H9 (cell line): ENCODE measurements around the gene RUNX2. TPM values are rescaled to one million over a fixed set of nuclear protein-coding genes. Genes with fewer than 3 reads are reported as not detected.

Source experiments
- DNase-seq: peaks from one replicate; pipeline ENCODE4 v3.0.0-alpha.2; 2017
- H2AFZ ChIP-seq: one replicate; pipeline ENCODE4 v1.6.1; 2013; ENCODE audit warnings: mild to moderate bottlenecking, low read length, control low read depth, moderate library complexity
- H2AK5ac ChIP-seq: 2 replicates; pipeline ENCODE4 v1.6.1; 2013; ENCODE audit warnings: low read length, control low read depth, mixed read lengths; ENCODE audit not compliant: insufficient read length
- H2BK120ac ChIP-seq: one replicate; pipeline ENCODE4 v1.6.1; 2013; ENCODE audit warnings: low read depth, mild to moderate bottlenecking, low read length, control low read depth, inconsistent platforms; ENCODE audit not compliant: poor library complexity, severe bottlenecking
- H2BK12ac ChIP-seq: 2 replicates; pipeline ENCODE4 v1.6.1; 2013; ENCODE audit warnings: low read length, control low read depth, mixed read lengths, low read depth; ENCODE audit not compliant: insufficient read length
- H2BK15ac ChIP-seq: 2 replicates; pipeline ENCODE4 v1.6.1; 2013; ENCODE audit warnings: low read depth, low read length, control low read depth
- H2BK20ac ChIP-seq: one replicate; pipeline ENCODE4 v1.6.1; 2013; ENCODE audit warnings: low read depth, mild to moderate bottlenecking, low read length, control low read depth, inconsistent platforms; ENCODE audit not compliant: poor library complexity, severe bottlenecking
- H2BK5ac ChIP-seq: 2 replicates; pipeline ENCODE4 v1.6.1; 2013; ENCODE audit warnings: low read length, control low read depth, mixed read lengths; ENCODE audit not compliant: insufficient read length
- H3K14ac ChIP-seq: 2 replicates; pipeline ENCODE4 v1.6.1; 2013; ENCODE audit warnings: low read length, control low read depth; ENCODE audit not compliant: insufficient read depth
- H3K18ac ChIP-seq: 2 replicates; pipeline ENCODE4 v1.6.1; 2013; ENCODE audit warnings: low read depth, mild to moderate bottlenecking, mixed read lengths, low read length, control low read depth; ENCODE audit not compliant: insufficient read length
- H3K23ac ChIP-seq: 2 replicates; pipeline ENCODE4 v1.6.1; 2013; ENCODE audit warnings: low read length, control low read depth, mixed read lengths, low read depth; ENCODE audit not compliant: insufficient read length
- H3K23me2 ChIP-seq: 2 replicates; pipeline ENCODE4 v1.6.1; 2013; ENCODE audit warnings: low read depth, mild to moderate bottlenecking, mixed read lengths, low read length, control low read depth; ENCODE audit not compliant: insufficient read length, poor library complexity, severe bottlenecking
- H3K27ac ChIP-seq: 2 replicates; pipeline ENCODE4 v1.5.1; 2013; ENCODE audit warnings: low read length, control low read depth, mixed read lengths, low read depth; ENCODE audit not compliant: insufficient read length
- H3K27me3 ChIP-seq: 2 replicates; pipeline ENCODE4 v1.6.1; 2013; ENCODE audit warnings: low read length, control low read depth, inconsistent platforms; ENCODE audit not compliant: insufficient read depth
- H3K4ac ChIP-seq: 2 replicates; pipeline ENCODE4 v1.6.1; 2013; ENCODE audit warnings: low read depth, mild to moderate bottlenecking, control low read depth, inconsistent platforms, low read length, moderate library complexity
- H3K4me1 ChIP-seq: 2 replicates; pipeline ENCODE4 v1.6.1; 2013; ENCODE audit warnings: low read length, control low read depth, inconsistent platforms; ENCODE audit not compliant: insufficient read depth
- H3K4me2 ChIP-seq: 2 replicates; pipeline ENCODE4 v1.6.1; 2013; ENCODE audit warnings: low read length, control low read depth, mixed read lengths; ENCODE audit not compliant: insufficient read length, insufficient read depth
- H3K56ac ChIP-seq: 2 replicates; pipeline ENCODE4 v1.6.1; 2013; ENCODE audit warnings: low read depth, mild to moderate bottlenecking, mixed read lengths, low read length, control low read depth; ENCODE audit not compliant: insufficient read length
- H3K79me1 ChIP-seq: 2 replicates; pipeline ENCODE4 v1.6.1; 2013; ENCODE audit warnings: low read depth, mild to moderate bottlenecking, moderate library complexity, low read length, control low read depth, inconsistent platforms; ENCODE audit not compliant: insufficient read depth, poor library complexity, severe bottlenecking
- H3K79me2 ChIP-seq: 2 replicates; pipeline ENCODE4 v1.6.1; 2013; ENCODE audit warnings: low read length, control low read depth, inconsistent platforms; ENCODE audit not compliant: insufficient read depth
- H3K9ac ChIP-seq: 2 replicates; pipeline ENCODE4 v1.6.1; 2013; ENCODE audit warnings: low read length, control low read depth, mixed read lengths; ENCODE audit not compliant: insufficient read length; ENCODE audit errors: extremely low read depth
- H3K9me3 ChIP-seq: one replicate; pipeline ENCODE4 v1.6.1; 2013; ENCODE audit warnings: low read depth, low read length, inconsistent platforms; ENCODE audit not compliant: control insufficient read depth
- H3T11ph ChIP-seq: one replicate; pipeline ENCODE4 v1.6.1; 2013; ENCODE audit warnings: mild to moderate bottlenecking, low read length, control low read depth, inconsistent platforms
- H4K20me1 ChIP-seq: one replicate; pipeline ENCODE4 v1.6.1; 2013; ENCODE audit not compliant: control insufficient read depth, insufficient read length, insufficient read depth
- H4K5ac ChIP-seq: 2 replicates; pipeline ENCODE4 v1.6.1; 2013; ENCODE audit warnings: low read depth, mild to moderate bottlenecking, mixed read lengths, low read length, control low read depth; ENCODE audit not compliant: insufficient read length
- H4K8ac ChIP-seq: replicated peaks from 2 replicates; pipeline ENCODE4 v1.6.1; 2013; ENCODE audit warnings: low read length, control low read depth, mixed read lengths, low read depth; ENCODE audit not compliant: insufficient read length
- H4K91ac ChIP-seq: 2 replicates; pipeline ENCODE4 v1.6.1; 2013; ENCODE audit warnings: low read depth, mild to moderate bottlenecking, moderate library complexity, mixed read lengths, low read length, control low read depth; ENCODE audit not compliant: insufficient read length
- H3K27ac Mint-ChIP-seq, 3 experiments: 2 replicates in 2 of 3; 3 replicates in 1 of 3; pipeline ENCODE4 v1.8.0; 2020 to 2021; ENCODE audit warnings: mixed read lengths in 3 of 3, mild to moderate bottlenecking in 1 of 3, moderate library complexity in 1 of 3
- H3K27me3 Mint-ChIP-seq: 2 replicates; pipeline ENCODE4 v1.8.0; 2021; ENCODE audit warnings: low read depth, mild to moderate bottlenecking, moderate library complexity, mixed read lengths
- H3K36me3 Mint-ChIP-seq, 3 experiments: 2 replicates in 2 of 3; 3 replicates in 1 of 3; pipeline ENCODE4 v1.8.0; 2020 to 2021; ENCODE audit warnings: low read depth in 3 of 3, mixed read lengths in 3 of 3; ENCODE audit not compliant: insufficient read depth in 1 of 3
- H3K4me1 Mint-ChIP-seq, 2 experiments: 2 replicates each; pipeline ENCODE4 v1.8.0; 2020; ENCODE audit warnings: mixed read lengths in 2 of 2
- H3K4me3 Mint-ChIP-seq, 2 experiments: 2 replicates in 1 of 2; 3 replicates in 1 of 2; pipeline ENCODE4 v1.8.0; 2020 to 2021; ENCODE audit warnings: mild to moderate bottlenecking in 2 of 2, mixed read lengths in 2 of 2, moderate library complexity in 1 of 2
- H3K9me3 Mint-ChIP-seq, 2 experiments: 2 replicates in 1 of 2; 3 replicates in 1 of 2; pipeline ENCODE4 v1.8.0; 2020; ENCODE audit warnings: mild to moderate bottlenecking in 2 of 2, mixed read lengths in 2 of 2, moderate library complexity in 1 of 2
- CTCF ChIP-seq: fragments of 200-600 bp; sonication (generic); conservative IDR thresholded peaks from 3 replicates; pipeline ENCODE4 v1.8.0; 2021; ENCODE audit warnings: antibody characterized with exemption, mild to moderate bottlenecking
- WGBS: extraction: QIAGEN DNeasy Blood & Tissue Kit; methylation state at CpG from one replicate; pipeline ENCODE4 v1.1.7; 2013; ENCODE audit warnings: missing lambda C conversion rate, low lambda C conversion rate, mixed read lengths; ENCODE audit not compliant: insufficient read length; ENCODE audit errors: extremely low coverage; 5-methylcytosine and 5-hydroxymethylcytosine counted together
- total RNA-seq: library from RNA; stranded (reverse); gene quantifications from 2 replicates; pipeline ENCODE4 v1.2.1, GENCODE V29; 2021

Gene RUNX2
- total RNA-seq, 1 experiment from 2014 or later, result 0.15 TPM

GRCh38 chr6:45477790-45478189 is 149.7 kb downstream of the RUNX2 start:
- Histone ChIP-seq H4K91ac (no peak overlapping the region), H3K79me1 (no peaks in the 10 kb centered on the region), H3K4me2 (no peak overlapping the region), H2AK5ac (no peak overlapping the region), H2BK15ac (no peak overlapping the region), H3K9me3 (no peaks in the 10 kb centered on the region), H2BK5ac (no peak overlapping the region), H3K14ac (no peak overlapping the region), H2BK12ac (no peak overlapping the region), H3K79me2 (no peaks in the 10 kb centered on the region), H3K9ac (no peak overlapping the region), H3K4me1 (no peaks in the 10 kb centered on the region), H3K4ac (no peak overlapping the region), H3K27ac (no peak overlapping the region), H4K5ac (no peak overlapping the region), H3K27me3 (no peaks in the 10 kb centered on the region), H3K23ac (no peak overlapping the region), H3T11ph (no peak overlapping the region), H2BK120ac (no peak overlapping the region), H3K56ac (no peak overlapping the region), H4K8ac (no peak overlapping the region), H4K20me1 (no peaks in the 10 kb centered on the region), H2BK20ac (no peak overlapping the region), H3K18ac (no peak overlapping the region), H3K23me2 (no peaks in the 10 kb centered on the region), H2AFZ (no peak overlapping the region)
- no peak overlapping the region for H3K27ac Mint-ChIP-seq
- WGBS, result no CpG with 5 or more reads among the region's 3 CpGs
- H3K4me3 Mint-ChIP-seq, result no peak overlapping the region
- no peaks in the 10 kb centered on the region for H3K36me3 Mint-ChIP-seq
- peaks cover 0 to 3% of the 10 kb centered on the region in 2 experiments; a peak in 2 of 4 replicates for H3K4me1 Mint-ChIP-seq
- no peak for DNase-seq
- H3K9me3 Mint-ChIP-seq, result no peaks in the 10 kb centered on the region
- H3K27me3 Mint-ChIP-seq, result no peaks in the 10 kb centered on the region
- TF ChIP-seq CTCF, result no peak
